Mucosa of rectum (tissue), 2 donors: ENCODE results near the gene UGT1A1.
"Not testable (repeated sequence)": the region's sequence is repeated elsewhere in the genome, so short reads cannot be mapped to it uniquely, and the experiment has no call there.

Experiments
- H3K27ac ChIP-seq, 2 donors: one replicate each; pipeline ENCODE4 v1.7.0; 2013; ENCODE audit warnings: inconsistent platforms in 2 of 2, low read depth in 2 of 2, low read length in 2 of 2
- H3K27me3 ChIP-seq, 2 donors: one replicate each; pipeline ENCODE4 v1.7.0; 2013; ENCODE audit warnings: low read length in 2 of 2; ENCODE audit not compliant: control insufficient read depth in 2 of 2, insufficient read depth in 2 of 2
- H3K36me3 ChIP-seq, 2 donors: one replicate each; pipeline ENCODE4 v1.7.0; 2013; ENCODE audit warnings: low read length in 2 of 2; ENCODE audit not compliant: control insufficient read depth in 2 of 2, insufficient read depth in 2 of 2
- H3K4me1 ChIP-seq, 2 donors: one replicate each; pipeline ENCODE4 v1.7.0; 2013; ENCODE audit warnings: low read length in 2 of 2, mild to moderate bottlenecking in 1 of 2; ENCODE audit not compliant: control insufficient read depth in 2 of 2, insufficient read depth in 2 of 2
- H3K4me3 ChIP-seq, 2 donors: one replicate each; pipeline ENCODE4 v1.7.0; 2013; ENCODE audit warnings: low read length in 2 of 2
- H3K9ac ChIP-seq, 2 donors: one replicate each; pipeline ENCODE4 v1.7.0; 2013; ENCODE audit warnings: low read length in 2 of 2, low read depth in 1 of 2, mild to moderate bottlenecking in 1 of 2
- H3K9me3 ChIP-seq, 2 donors: one replicate each; pipeline ENCODE4 v1.7.0; 2013; ENCODE audit warnings: low read length in 2 of 2; ENCODE audit not compliant: control insufficient read depth in 2 of 2
- donor health status: healthy.
- donor health status: Normal muscosa, but diverticular disease.

The UGT1A1 gene

GRCh38 chr2:233760043-233760442 lies at the start of gene UGT1A1:
UGT1A1 (plus strand) TSS chr2:233760270; CDS start chr2:233760288, 18 bp downstream.
- H3K36me3 ChIP-seq, result peaks cover 0 to 3% of the 10 kb centered on the region in 2 donors
- H3K27ac ChIP-seq, result no peak within 1 kb of the TSS
- H3K4me3 ChIP-seq, result no peak within 1 kb of the TSS
- H3K4me1 ChIP-seq, result peaks cover 10 to 35% of the 10 kb centered on the region in 2 donors
- no peaks in the 10 kb centered on the region for H3K9me3 ChIP-seq
- no peaks in the 10 kb centered on the region for H3K27me3 ChIP-seq
- no peak within 1 kb of the TSS for H3K9ac ChIP-seq

DNA sequence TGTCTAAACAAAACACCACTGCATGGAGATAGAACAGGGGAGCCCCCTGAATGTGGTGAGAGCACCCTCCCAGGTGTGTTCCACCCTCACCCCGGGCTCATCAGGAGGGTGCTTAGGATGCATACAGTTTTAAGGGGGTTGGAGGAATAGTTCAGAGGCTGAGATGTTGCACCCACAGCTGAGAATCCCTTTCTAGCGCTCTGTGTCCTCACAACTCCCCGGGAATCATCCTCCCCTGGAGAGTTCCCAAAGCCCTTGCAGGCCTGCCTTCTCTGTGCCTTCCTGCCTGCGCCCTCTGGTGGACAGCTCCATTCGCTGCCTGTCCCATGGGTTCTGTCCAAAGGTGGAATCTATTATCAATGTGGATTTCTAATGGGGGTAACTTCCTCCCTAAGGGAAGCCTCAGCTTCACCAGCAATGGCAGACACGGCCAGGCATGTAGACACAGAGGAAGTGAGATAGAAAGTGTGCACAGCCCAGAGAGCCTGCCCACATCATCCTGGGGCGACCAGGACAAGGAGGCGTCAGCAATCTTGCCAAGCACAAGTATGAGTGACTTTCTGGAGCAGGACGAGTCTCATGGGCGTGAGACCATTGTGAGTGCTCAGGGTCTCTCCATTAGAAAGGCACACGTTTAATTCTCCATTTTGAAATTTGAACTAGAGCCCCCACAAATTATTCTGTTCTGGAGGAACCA lies 48.6 kb upstream of the UGT1A1 start:
- Histone ChIP-seq H3K4me1 (peaks cover 0 to 2% of the 10 kb centered on the region in 2 donors), H3K9me3 (no peaks in the 10 kb centered on the region), H3K27ac (no peak overlapping the region), H3K36me3 (no peaks in the 10 kb centered on the region), H3K27me3 (peaks cover 0 to 2% of the 10 kb centered on the region in 2 donors), H3K9ac (no peak overlapping the region), H3K4me3 (no peak overlapping the region)

GRCh38 chr2:233712611-233713261 lies 47.3 kb upstream of the UGT1A1 start, which contains the start of gene UGT1A5:
UGT1A5 (plus strand) TSS chr2:233712907; CDS start chr2:233712992, 85 bp downstream.
- Histone ChIP-seq H3K4me3 (no peak within 1 kb of the TSS), H3K9ac (no peak within 1 kb of the TSS), H3K36me3 (no peaks in the 10 kb centered on the region), H3K27me3 (peaks cover 0 to 2% of the 10 kb centered on the region in 2 donors), H3K4me1 (peaks cover 0 to 2% of the 10 kb centered on the region in 2 donors), H3K9me3 (no peaks in the 10 kb centered on the region), H3K27ac (no peak within 1 kb of the TSS)

DNA sequence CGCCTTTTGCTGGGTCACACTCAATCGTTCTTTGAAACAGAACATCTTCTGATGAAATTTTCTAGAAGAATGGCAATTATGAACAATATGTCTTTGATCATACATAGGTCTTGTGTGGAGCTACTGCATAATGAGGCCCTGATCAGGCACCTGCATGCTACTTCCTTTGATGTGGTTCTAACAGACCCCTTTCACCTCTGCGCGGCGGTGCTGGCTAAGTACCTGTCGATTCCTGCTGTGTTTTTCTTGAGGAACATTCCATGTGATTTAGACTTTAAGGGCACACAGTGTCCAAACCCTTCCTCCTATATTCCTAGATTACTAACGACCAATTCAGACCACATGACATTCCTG lies 46.8 kb upstream of the UGT1A1 start:
- Histone ChIP-seq H3K4me1 (peaks cover 0 to 2% of the 10 kb centered on the region in 2 donors), H3K9ac (no peak overlapping the region), H3K27me3 (peaks cover 0 to 2% of the 10 kb centered on the region in 2 donors), H3K36me3 (no peaks in the 10 kb centered on the region), H3K4me3 (no peak overlapping the region), H3K27ac (no peak overlapping the region), H3K9me3 (no peaks in the 10 kb centered on the region)

DNA sequence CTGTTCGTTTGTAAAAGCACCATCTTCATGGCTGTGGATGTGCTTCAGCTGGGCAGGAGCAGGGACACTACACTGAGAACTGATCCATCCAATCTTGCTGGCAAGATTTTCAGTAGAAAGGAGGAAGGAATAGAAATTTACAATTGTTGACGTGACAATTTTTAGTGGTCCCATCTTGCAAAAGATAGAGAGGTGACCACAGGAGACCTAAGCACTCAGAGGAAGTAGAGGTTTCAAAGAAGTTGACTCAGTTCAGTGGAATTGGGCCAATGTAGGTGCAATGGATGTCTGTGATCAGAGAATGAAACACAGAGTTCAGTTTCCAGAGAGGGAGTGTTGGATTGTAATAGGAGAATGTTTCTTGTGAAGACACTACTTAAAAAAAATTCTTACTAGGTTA lies 45.9 kb upstream of the UGT1A1 start:
- Histone ChIP-seq H3K4me1 (peaks cover 0 to 2% of the 10 kb centered on the region in 2 donors), H3K9ac (no peak overlapping the region), H3K4me3 (no peak overlapping the region)

DNA sequence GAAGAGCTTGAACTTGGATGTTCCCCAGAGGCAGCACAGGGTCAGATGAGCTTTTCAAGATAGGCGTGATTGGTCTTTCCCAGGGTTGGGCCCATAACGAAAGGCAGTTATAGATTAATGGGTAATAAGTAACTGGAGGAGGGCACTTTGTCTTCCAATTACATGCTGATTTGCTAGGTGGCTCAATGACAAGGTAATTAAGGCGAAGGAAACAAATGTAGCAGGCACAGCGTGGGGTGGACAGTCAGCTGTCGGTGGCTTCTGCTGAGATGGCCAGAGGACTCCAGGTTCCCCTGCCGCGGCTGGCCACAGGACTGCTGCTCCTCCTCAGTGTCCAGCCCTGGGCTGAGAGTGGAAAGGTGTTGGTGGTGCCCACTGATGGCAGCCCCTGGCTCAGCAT lies 41.5 kb upstream of the UGT1A1 start, which contains the start of gene UGT1A4:
Gene UGT1A4, plus strand, starts transcription at position 185 of the 400 bp plus-strand sequence. Its CDS starts 85 bp downstream, at position 270.
- no peaks in the 10 kb centered on the region for H3K27me3 ChIP-seq
- H3K4me3 ChIP-seq, result no peak within 1 kb of the TSS

More for the DNA sequence above, 45.9 kb upstream of the UGT1A1 start:
- Histone ChIP-seq H3K36me3 (no peaks in the 10 kb centered on the region), H3K27me3 (peaks cover 0 to 2% of the 10 kb centered on the region in 2 donors), H3K27ac (no peak overlapping the region), H3K9me3 (no peaks in the 10 kb centered on the region)

DNA sequence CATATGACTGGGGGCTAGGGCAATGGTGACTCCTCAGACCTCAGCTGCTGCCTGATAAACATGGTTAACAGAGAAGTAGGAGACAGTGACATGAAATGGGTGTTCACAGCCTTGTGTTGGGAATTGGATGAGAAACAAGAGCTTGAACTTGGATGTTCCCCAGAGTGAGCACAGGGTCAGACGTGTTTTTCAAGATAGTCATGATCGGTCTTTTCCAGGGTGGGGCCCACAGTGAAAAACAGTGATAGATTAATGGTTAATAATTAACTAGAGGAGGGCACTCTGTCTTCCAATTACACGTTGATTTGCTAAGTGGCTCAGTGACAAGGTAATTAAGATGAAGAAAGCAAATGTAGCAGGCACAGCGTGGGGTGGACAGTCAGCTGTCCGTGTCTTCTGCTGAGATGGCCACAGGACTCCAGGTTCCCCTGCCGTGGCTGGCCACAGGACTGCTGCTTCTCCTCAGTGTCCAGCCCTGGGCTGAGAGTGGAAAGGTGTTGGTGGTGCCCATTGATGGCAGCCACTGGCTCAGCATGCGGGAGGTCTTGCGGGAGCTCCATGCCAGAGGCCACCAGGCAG lies 31.3 kb upstream of the UGT1A1 start, which contains the start of gene UGT1A3:
Gene UGT1A3, plus strand, starts transcription at position 320 of the 579 bp plus-strand sequence. Its CDS starts 85 bp downstream, at position 405.
- no peak within 1 kb of the TSS for H3K9ac ChIP-seq

More for the DNA sequence above, 41.5 kb upstream of the UGT1A1 start, which contains the start of gene UGT1A4:
- no peak within 1 kb of the TSS for H3K9ac ChIP-seq
- no peaks in the 10 kb centered on the region for H3K36me3 ChIP-seq
- no peak within 1 kb of the TSS for H3K27ac ChIP-seq
- H3K4me1 ChIP-seq, result no peaks in the 10 kb centered on the region
- H3K9me3 ChIP-seq, result no peaks in the 10 kb centered on the region

GRCh38 chr2:233736868-233737653 lies 23.0 kb upstream of the UGT1A1 start:
- H3K9ac ChIP-seq, H3K27me3 ChIP-seq, H3K9me3 ChIP-seq, H3K4me1 ChIP-seq, H3K4me3 ChIP-seq, H3K36me3 ChIP-seq, H3K27ac ChIP-seq: not testable (repeated sequence)

More for the DNA sequence above, 31.3 kb upstream of the UGT1A1 start, which contains the start of gene UGT1A3:
- H3K36me3 ChIP-seq, result no peaks in the 10 kb centered on the region
- no peaks in the 10 kb centered on the region for H3K9me3 ChIP-seq
- H3K4me3 ChIP-seq, result no peak within 1 kb of the TSS
- H3K27me3 ChIP-seq, result no peaks in the 10 kb centered on the region
- no peaks in the 10 kb centered on the region for H3K4me1 ChIP-seq
- H3K27ac ChIP-seq, result no peak within 1 kb of the TSS

GRCh38 chr2:233740870-233741269 lies 19.2 kb upstream of the UGT1A1 start:
- Histone ChIP-seq H3K36me3 (no peaks in the 10 kb centered on the region), H3K27me3 (no peaks in the 10 kb centered on the region), H3K4me1 (no peaks in the 10 kb centered on the region), H3K9ac (no peak overlapping the region), H3K9me3 (no peaks in the 10 kb centered on the region), H3K4me3 (no peak overlapping the region), H3K27ac (no peak overlapping the region)
